IMR-90 (cell line): ENCODE data around the gene SLC25A21. TPM values are rescaled to one million over a fixed set of nuclear protein-coding genes. Genes with fewer than 3 reads are reported as not detected.
"Not testable (repeated sequence)": the region's sequence is repeated elsewhere in the genome, so short reads cannot be mapped to it uniquely, and the experiment has no call there.

Experiments used
- ATAC-seq: fragments of 200-7000 bp; cut with Tn5 transposase; 2 replicates; pipeline ENCODE4 v1.9.1; 2020; ENCODE audit warnings: low read depth, mild to moderate bottlenecking, moderate library complexity
- BruUV-seq: library from RNA; stranded (reverse); fragments of 400-500 nt; replicated peaks from 2 replicates; lab custom pipeline; 2021; lab: Mats Ljungman, UMichigan
- CTCF ChIA-PET: fragments of 300-600 bp; formaldehyde crosslinking; extraction: SDS; loops from one replicate; lab custom pipeline; 2021; ENCODE audit warnings: antibody characterized with exemption; lab: Yijun Ruan, JAX
- POLR2A ChIA-PET: fragments of 300-600 bp; sonication (Branson Sonifier 250); formaldehyde crosslinking; loops from one replicate; lab custom pipeline; 2022; ENCODE audit warnings: antibody characterized with exemption; ENCODE audit not compliant: unreplicated experiment; lab: Charles Lee
- DNase-seq: peaks from one replicate; pipeline ENCODE4 v3.0.0; 2013
- H2AFZ ChIP-seq: replicated peaks from 2 replicates; pipeline ENCODE3; 2013; ENCODE audit warnings: low read length, mild to moderate bottlenecking; ENCODE audit not compliant: poor library complexity
- H2AK5ac ChIP-seq: 2 replicates; pipeline ENCODE4 v1.6.1; 2013; ENCODE audit warnings: low read depth, low read length, inconsistent platforms
- H2AK9ac ChIP-seq: replicated peaks from 2 replicates; pipeline ENCODE3; 2013; ENCODE audit warnings: mild to moderate bottlenecking, low read depth, low read length, moderate library complexity; ENCODE audit not compliant: poor library complexity
- H2BK120ac ChIP-seq: 2 replicates; pipeline ENCODE4 v1.6.1; 2013; ENCODE audit warnings: low read depth, low read length, inconsistent platforms
- H2BK15ac ChIP-seq: 3 replicates; pipeline ENCODE4 v1.6.1; 2013; ENCODE audit warnings: low read depth, low read length, inconsistent platforms
- H2BK20ac ChIP-seq: 2 replicates; pipeline ENCODE4 v1.6.1; 2013; ENCODE audit warnings: low read depth, mild to moderate bottlenecking, inconsistent platforms, low read length, moderate library complexity
- H2BK5ac ChIP-seq: 2 replicates; pipeline ENCODE4 v1.6.1; 2013; ENCODE audit warnings: mild to moderate bottlenecking, low read depth, low read length, inconsistent platforms; ENCODE audit not compliant: poor library complexity, severe bottlenecking
- H3K14ac ChIP-seq: replicated peaks from 2 replicates; pipeline ENCODE4 v1.6.1; 2013; ENCODE audit warnings: low read depth, low read length, inconsistent platforms
- H3K18ac ChIP-seq: 2 replicates; pipeline ENCODE4 v1.6.1; 2013; ENCODE audit warnings: low read depth, low read length, control low read depth
- H3K23ac ChIP-seq: 2 replicates; pipeline ENCODE4 v1.6.1; 2013; ENCODE audit warnings: low read depth, low read length, inconsistent platforms
- H3K27ac ChIP-seq: 2 replicates; pipeline ENCODE4 v1.5.1; 2013; ENCODE audit warnings: mild to moderate bottlenecking, control low read depth, low read length; ENCODE audit not compliant: insufficient read depth
- H3K27me3 ChIP-seq: 2 replicates; pipeline ENCODE4 v1.6.1; 2013; ENCODE audit warnings: low read length; ENCODE audit not compliant: control insufficient read depth, insufficient read depth
- H3K36me3 ChIP-seq: 2 replicates; pipeline ENCODE4 v1.6.1; 2013; ENCODE audit warnings: low read length, mixed read lengths; ENCODE audit not compliant: control insufficient read depth, insufficient read depth
- H3K4ac ChIP-seq: 2 replicates; pipeline ENCODE4 v1.6.1; 2013; ENCODE audit warnings: low read depth, low read length, inconsistent platforms
- H3K4me1 ChIP-seq: 2 replicates; pipeline ENCODE4 v1.6.1; 2013; ENCODE audit warnings: low read length, mixed read lengths; ENCODE audit not compliant: control insufficient read depth, insufficient read depth
- H3K4me2 ChIP-seq: 2 replicates; pipeline ENCODE4 v1.6.1; 2013; ENCODE audit warnings: low read depth, mild to moderate bottlenecking, control low read depth, low read length, moderate library complexity
- H3K4me3 ChIP-seq: 2 replicates; pipeline ENCODE4 v1.5.1; 2013; ENCODE audit warnings: low read depth, mild to moderate bottlenecking, control low read depth, low read length, moderate library complexity; ENCODE audit not compliant: insufficient read depth
- H3K56ac ChIP-seq: 2 replicates; pipeline ENCODE4 v1.6.1; 2013; ENCODE audit warnings: low read length, inconsistent platforms; ENCODE audit not compliant: insufficient read depth; ENCODE audit errors: extremely low read depth
- H3K79me1 ChIP-seq, 2 experiments: 2 replicates each; pipeline ENCODE4 v1.6.1; 2013; ENCODE audit warnings: low read length in 2 of 2, inconsistent platforms in 1 of 2, low read depth in 1 of 2
- H3K9ac ChIP-seq: 2 replicates; pipeline ENCODE4 v1.6.1; 2013; ENCODE audit warnings: low read depth, low read length, control low read depth
- H3K9me1 ChIP-seq: 2 replicates; pipeline ENCODE4 v1.6.1; 2013; ENCODE audit warnings: low read length, inconsistent platforms; ENCODE audit not compliant: insufficient read depth
- H3K9me3 ChIP-seq: 2 replicates; pipeline ENCODE4 v1.6.1; 2013; ENCODE audit warnings: low read length; ENCODE audit not compliant: control insufficient read depth, insufficient read depth
- H4K20me1 ChIP-seq: 2 replicates; pipeline ENCODE4 v1.6.1; 2013; ENCODE audit warnings: low read length, inconsistent platforms; ENCODE audit not compliant: insufficient read depth
- H4K5ac ChIP-seq: 2 replicates; pipeline ENCODE4 v1.6.1; 2013; ENCODE audit warnings: mild to moderate bottlenecking, low read depth, low read length, control low read depth
- H4K8ac ChIP-seq, 2 experiments: 2 replicates each; pipeline ENCODE4 v1.6.1; 2013; ENCODE audit warnings: low read depth in 2 of 2, low read length in 2 of 2, control low read depth in 1 of 2, inconsistent platforms in 1 of 2
- H4K91ac ChIP-seq: 2 replicates; pipeline ENCODE4 v1.6.1; 2013; ENCODE audit warnings: low read depth, low read length, inconsistent platforms; ENCODE audit not compliant: insufficient read depth
- WGBS, 2 experiments: methylation state at CpG; one replicate each; pipeline versions ENCODE4 v1.1.5 to v1.1.7; 2013; ENCODE audit warnings: missing lambda C conversion rate in 2 of 2; ENCODE audit not compliant: insufficient read length in 1 of 2; ENCODE audit errors: extremely low coverage in 2 of 2; 5-methylcytosine and 5-hydroxymethylcytosine counted together
- dilution Hi-C: fragments of 300-500 bp; cut with HindIII; formaldehyde crosslinking; loops from one replicate; pipeline ENCODE4 v1.14.3; 2018; ENCODE audit warnings: low sequenced_read_pairs; ENCODE audit not compliant: unreplicated experiment
- in situ Hi-C: fragments of 300-500 bp; cut with MboI; formaldehyde crosslinking; loops from 3 replicates; pipeline ENCODE4 v1.14.3; 2019; ENCODE audit warnings: low sequenced_read_pairs, inconsistent platforms, mixed read lengths
- intact Hi-C: fragments of 100-400 bp; cut with micrococcal nuclease; formaldehyde crosslinking; loops from 2 replicates; pipeline ENCODE4 v1.10.0; 2022
- polyA plus RNA-seq, 3 experiments: library from polyadenylated mRNA; depleted of rRNA; stranded (reverse); fragments of >200 nt; gene quantifications; 2 replicates each; pipeline ENCODE4 v1.2.3, GENCODE V29; 2012; ENCODE audit warnings: low replicate concordance in 1 of 3
- total RNA-seq: library from RNA; depleted of rRNA; stranded (reverse); fragments of >200 nt; gene quantifications from 2 replicates; pipeline ENCODE4 v1.2.3, GENCODE V29; 2012

Gene SLC25A21
- total and polyA plus RNA-seq, 2 of the 4 experiments (the other 2 are of a cell fraction) = 0.62 to 0.90 TPM

DNA sequence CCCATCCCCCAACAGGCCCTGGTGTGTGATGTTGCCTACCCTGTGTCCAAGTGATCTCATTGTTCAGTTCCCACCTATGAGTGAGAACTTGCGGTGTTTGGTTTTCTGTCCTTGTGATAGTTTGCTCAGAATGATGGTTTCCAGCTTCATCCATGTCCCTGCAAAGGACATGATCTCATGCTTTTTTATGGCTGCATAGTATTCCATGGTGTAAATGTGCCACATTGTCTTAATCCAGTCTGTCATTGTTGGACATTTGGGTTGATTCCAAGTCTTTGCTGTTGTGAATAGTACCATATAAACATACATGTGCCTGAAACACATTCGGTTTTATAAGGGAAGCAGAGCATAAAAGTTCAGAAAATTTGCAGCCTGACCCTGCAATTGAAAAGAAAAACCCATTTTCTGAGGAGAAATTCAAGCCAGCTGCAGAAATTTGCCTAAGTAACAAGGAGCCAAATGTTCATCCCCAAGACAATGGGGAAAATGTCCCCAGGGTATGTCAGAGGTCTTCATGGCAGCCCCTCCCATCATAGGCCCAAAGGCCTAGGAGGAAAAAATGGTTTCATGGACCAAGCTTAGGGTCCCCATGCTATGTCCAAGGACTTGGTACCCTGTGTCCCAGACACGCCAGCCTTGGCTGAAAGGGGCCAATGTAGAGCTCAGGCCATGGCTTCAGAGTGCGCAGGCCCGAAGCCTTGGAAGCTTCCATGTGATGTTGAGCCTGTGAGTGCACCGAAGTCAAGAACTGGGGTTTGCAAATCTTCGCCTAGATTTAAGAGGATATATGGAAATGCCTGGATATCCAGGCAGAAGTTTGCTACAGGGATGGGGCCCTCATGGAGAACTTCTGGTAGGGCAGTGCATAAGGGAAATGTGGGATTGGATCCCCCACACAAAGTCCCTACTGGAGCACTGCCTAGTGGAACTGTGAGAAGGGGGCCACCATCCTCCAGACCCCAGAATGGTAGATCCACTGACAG, 33.5 kb upstream of the SLC25A21 start:
- H2BK20ac ChIP-seq, H3K18ac ChIP-seq, H3K56ac ChIP-seq, H2BK15ac ChIP-seq, H3K4me2 ChIP-seq, H4K5ac ChIP-seq, CTCF ChIA-PET, H4K20me1 ChIP-seq, H2AFZ ChIP-seq, H3K27me3 ChIP-seq, dilution Hi-C loops, H3K9ac ChIP-seq, H2BK120ac ChIP-seq, H3K9me3 ChIP-seq, ATAC-seq, H4K8ac ChIP-seq, H4K91ac ChIP-seq, POLR2A ChIA-PET, intact Hi-C loops, H3K9me1 ChIP-seq, H2BK5ac ChIP-seq, DNase-seq, in situ Hi-C loops, H3K36me3 ChIP-seq, BruUV-seq, H3K4me3 ChIP-seq, H3K27ac ChIP-seq, H2AK5ac ChIP-seq, H3K14ac ChIP-seq, H3K23ac ChIP-seq, H3K4ac ChIP-seq, H2AK9ac ChIP-seq, H3K4me1 ChIP-seq: not testable (repeated sequence)
- H3K79me1 ChIP-seq = peaks cover 21 to 23% of the 10 kb centered on the region in 2 experiments
- 100% methylated on average over 1 of the region's 7 CpGs; no CpG with 5 or more reads in 1 of the 2 experiments for WGBS, 2 experiments
